Ecto neural progenitor cell (in vitro differentiated cells): ENCODE measurements around the gene TLE3.

Experiments
- DNase-seq: peaks from one replicate; pipeline ENCODE4 v3.0.0-alpha.2; 2018; ENCODE audit warnings: low spot score

Gene TLE3

GRCh38 chr15:70006259-70007147, 91.2 kb downstream of the TLE3 start:
- no peak for DNase-seq

GRCh38 chr15:70004826-70005225, 92.9 kb downstream of the TLE3 start:
- DNase-seq = no peak

DNA sequence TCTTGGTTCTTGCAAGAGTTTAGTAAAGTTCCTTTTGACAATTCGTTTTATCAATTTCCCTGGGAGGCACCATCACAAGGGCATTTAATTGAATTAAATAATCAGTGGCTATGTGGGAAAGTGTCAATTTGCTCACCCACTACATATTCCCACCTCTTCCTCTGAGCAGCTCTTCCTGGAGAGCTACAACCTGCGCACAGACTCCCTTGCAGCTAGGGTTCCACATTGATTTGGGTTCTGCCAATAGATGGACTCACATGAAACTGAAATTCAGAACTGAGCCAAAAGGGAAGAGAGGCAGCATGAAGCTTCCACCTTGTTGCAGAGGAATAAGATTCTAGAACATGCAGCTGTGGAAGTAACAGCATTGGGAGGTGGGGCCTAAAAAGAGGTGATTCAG, 94.8 kb downstream of the TLE3 start:
- no peak for DNase-seq

DNA sequence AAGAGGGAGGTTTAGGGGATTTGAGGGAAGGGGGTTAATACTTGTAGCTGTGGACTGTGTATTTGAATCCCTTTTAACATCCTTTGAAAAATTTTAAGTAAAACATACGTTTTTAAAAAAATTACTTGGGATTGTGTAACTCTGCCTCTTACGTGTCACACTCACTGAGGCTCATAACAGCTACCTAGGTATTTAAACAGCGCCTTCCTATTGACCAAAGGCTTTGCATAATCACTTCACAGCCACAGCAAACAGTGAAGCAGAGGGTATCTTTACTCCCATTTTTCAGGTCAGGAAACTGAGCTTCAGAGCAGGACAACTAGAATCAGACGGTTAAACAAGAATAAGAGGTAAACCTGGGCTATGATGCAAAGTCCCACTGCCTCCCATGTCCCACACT, 95.9 kb downstream of the TLE3 start:
- no peak for DNase-seq

GRCh38 chr15:69999392-70000085, 98.2 kb downstream of the TLE3 start:
- no peak for DNase-seq

- DNase-seq = no peak
Observed at GRCh38 chr15:69998541-69999391, 99.0 kb downstream of the TLE3 start.

GRCh38 chr15:69997813-69998212, 99.9 kb downstream of the TLE3 start:
- DNase-seq = no peak
